GM12874 (cell line): Measurements from ENCODE around the gene FGA.

Source experiments
- CTCF ChIP-seq: IDR thresholded peaks from 2 replicates; pipeline ENCODE4 v1.5.1; 2011; ENCODE audit warnings: low read depth, mild to moderate bottlenecking, control low read depth, low read length, moderate library complexity; ENCODE audit not compliant: insufficient read depth

Gene FGA

GRCh38 chr4:154623436-154623835 is 32.9 kb upstream of the FGA start:
- TF ChIP-seq CTCF: no peak

- TF ChIP-seq CTCF: peak; percentile 37; the same call in 1 of the 2 replicates
Measured at GRCh38 chr4:154622598-154622997, 32.1 kb upstream of the FGA start.

GRCh38 chr4:154620111-154620510 is 29.6 kb upstream of the FGA start:
- no peak for TF ChIP-seq CTCF

- TF ChIP-seq CTCF: peak; percentile 69
Measured at GRCh38 chr4:154618708-154619315, 28.3 kb upstream of the FGA start.

- TF ChIP-seq CTCF: no peak
Measured at GRCh38 chr4:154617820-154618317, 27.3 kb upstream of the FGA start.

- no peak for TF ChIP-seq CTCF
Measured at GRCh38 chr4:154616731-154617130, 26.2 kb upstream of the FGA start.

- no peak for TF ChIP-seq CTCF
Measured at GRCh38 chr4:154616287-154616686, 25.7 kb upstream of the FGA start.
